HUDEP-2 (cell line): Measurements from ENCODE around the gene TBX6.
"Not testable (repeated sequence)": the region's sequence is repeated elsewhere in the genome, so short reads cannot be mapped to it uniquely, and the experiment has no call there.

Source experiments
- DNase-seq, 76 experiments: peaks; one replicate each; lab custom pipeline; 2025; ENCODE audit not compliant: unreplicated experiment in 76 of 76; lab: John Stamatoyannopoulos, UW

The TBX6 gene

GRCh38 chr16:30046178-30046577, 45.5 kb downstream of the TBX6 start:
- no peak for DNase-seq

DNA sequence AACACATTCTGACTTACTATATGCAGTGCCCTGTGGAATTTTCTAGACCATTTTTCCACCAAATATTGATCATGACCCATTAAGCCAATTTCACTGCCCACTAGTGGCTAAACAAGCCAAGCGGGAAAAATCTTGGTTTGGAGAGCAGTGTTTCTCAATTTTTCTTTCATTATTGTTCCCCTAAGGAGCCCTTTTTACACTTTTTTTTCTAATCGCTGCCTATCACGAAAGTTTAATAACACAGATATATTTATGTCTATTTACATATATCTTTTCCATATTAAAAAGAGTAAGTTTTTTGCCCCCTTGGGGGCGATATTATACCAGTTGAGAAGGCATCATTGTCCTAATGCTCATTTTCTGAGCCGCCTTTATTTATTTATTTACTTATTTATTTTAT, 49.9 kb downstream of the TBX6 start:
- peak in 7 of 76 experiments; percentile 12 to 29 (median 21) for DNase-seq

DNA sequence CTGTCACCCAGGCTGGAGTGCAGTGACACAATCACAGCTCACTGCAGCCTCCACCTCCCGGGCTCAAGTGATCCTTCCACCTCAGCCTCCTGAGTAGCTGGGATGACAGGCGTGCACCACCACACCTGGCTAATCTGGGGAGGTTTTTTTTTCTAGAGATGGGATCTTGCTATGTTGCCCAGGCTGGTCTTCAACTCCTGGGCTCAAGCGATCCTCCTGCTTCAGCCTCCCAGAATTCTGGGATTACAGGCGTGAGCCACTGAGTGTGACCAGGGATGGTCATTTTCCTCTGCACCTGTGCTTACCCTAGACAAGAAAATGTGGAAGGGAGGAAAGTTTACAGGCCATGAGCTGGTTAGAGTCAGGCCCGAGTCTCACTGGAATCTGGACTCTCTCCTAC, 51.0 kb downstream of the TBX6 start:
- not testable (repeated sequence) for DNase-seq

- no peak for DNase-seq
These were observed 51.5 kb downstream of the TBX6 start for GRCh38 chr16:30040221-30040620.
